HG03521 (cell line): Measurements from ENCODE around the gene LEUTX.
"Not testable (repeated sequence)": the region's sequence is repeated elsewhere in the genome, so short reads cannot be mapped to it uniquely, and the experiment has no call there.

Experiments used
- ATAC-seq: cut with Tn5 transposase; IDR thresholded peaks from one replicate; pipeline ENCODE4 v1.9.1; 2021; ENCODE audit warnings: mild to moderate bottlenecking, moderate library complexity; ENCODE audit not compliant: unreplicated experiment

The LEUTX gene, protein sequence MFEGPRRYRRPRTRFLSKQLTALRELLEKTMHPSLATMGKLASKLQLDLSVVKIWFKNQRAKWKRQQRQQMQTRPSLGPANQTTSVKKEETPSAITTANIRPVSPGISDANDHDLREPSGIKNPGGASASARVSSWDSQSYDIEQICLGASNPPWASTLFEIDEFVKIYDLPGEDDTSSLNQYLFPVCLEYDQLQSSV

DNA sequence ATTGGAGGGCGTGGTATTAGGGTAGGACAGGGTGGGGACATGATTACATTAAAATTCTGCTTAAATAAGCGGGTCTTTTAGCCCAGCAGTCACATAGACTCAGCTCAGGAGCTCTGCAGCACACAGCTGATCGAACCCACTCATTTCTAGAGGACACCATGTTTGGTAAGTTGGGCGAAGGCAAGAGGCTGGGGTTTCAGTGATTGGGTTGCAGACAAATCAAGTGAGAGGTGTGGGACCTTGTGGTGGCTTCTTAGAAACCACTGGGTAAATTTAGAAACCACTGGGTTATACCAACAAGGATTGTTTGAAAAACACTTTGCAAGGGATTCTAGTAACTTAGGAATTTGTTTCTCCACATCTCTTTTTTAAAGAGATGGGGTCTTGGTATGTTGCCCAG lies at the start of gene LEUTX:
Gene LEUTX (plus strand): TSS at position 92 of the 400 bp plus-strand sequence. CDS start 67 bp downstream, at position 159.
- ATAC-seq, result no peak

DNA sequence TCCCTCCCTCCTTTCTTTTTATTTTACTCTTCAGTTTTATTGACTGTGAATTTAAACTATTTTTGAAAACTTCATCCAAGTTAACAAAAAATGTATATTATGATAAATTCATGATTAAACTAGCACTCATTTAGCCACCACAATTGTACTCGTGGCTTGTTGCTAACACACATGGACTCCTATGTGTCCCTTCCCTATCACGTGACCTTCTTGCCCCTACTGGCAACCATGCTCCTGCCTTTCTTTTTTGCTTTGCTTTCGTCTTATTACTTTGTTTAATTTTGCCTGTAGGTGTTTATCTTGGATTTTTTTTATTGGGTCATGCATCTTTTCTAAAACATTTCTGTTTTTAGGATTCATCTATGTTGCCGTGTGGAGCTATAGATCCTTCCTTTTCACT lies 49.1 kb upstream of the LEUTX start:
- no peak for ATAC-seq

GRCh38 chr19:39731685-39732084 lies 47.0 kb upstream of the LEUTX start:
- no peak for ATAC-seq

- ATAC-seq, result no peak
Measured at GRCh38 chr19:39733841-39734240, 44.8 kb upstream of the LEUTX start.

GRCh38 chr19:39735688-39736087 lies 43.0 kb upstream of the LEUTX start:
- ATAC-seq, result no peak

DNA sequence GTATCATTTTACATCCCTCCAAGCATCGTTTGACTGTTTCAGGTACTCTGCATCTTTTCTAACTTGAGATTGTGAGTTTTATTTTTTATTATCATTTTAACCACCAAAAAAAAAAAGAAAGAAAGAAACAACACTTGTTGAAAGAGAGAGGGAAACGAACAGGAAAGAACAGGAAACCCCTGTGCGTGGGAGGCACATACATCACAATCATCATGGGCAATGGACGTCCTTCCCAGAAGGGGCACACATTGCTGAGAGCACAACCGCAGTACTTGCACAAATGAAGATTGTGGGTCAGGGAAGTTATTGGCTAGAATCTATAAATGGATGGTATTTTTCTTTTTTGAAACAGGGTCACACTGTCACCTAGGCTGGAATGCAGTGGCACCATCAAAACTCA lies 42.6 kb upstream of the LEUTX start:
- no peak for ATAC-seq

GRCh38 chr19:39737351-39737750 lies 41.3 kb upstream of the LEUTX start:
- ATAC-seq, result no peak

DNA sequence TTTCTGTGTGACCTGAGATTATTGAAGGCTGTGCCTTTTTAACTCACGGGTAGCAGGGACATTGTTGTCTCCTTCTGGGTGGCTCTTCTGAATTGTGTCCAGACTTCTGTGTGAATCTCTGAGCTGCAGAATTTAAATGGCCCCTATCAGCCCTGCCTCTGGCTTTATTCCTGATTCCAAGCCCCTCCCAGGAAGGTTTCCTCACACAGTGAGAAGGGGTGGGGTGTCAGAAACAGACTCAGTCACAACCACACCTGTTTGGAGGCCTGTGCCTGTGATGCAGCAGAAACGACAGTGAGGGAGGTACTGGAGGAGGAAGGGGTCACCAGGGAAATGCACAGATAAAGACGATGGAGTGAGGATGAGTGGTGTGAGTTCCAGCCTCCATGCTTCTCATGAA lies 40.8 kb upstream of the LEUTX start, which contains the start of gene CLC:
Gene CLC (minus strand): TSS at position 139 of the 400 bp plus-strand sequence. CDS start 77 bp downstream, at position 62.
- no peak for ATAC-seq

DNA sequence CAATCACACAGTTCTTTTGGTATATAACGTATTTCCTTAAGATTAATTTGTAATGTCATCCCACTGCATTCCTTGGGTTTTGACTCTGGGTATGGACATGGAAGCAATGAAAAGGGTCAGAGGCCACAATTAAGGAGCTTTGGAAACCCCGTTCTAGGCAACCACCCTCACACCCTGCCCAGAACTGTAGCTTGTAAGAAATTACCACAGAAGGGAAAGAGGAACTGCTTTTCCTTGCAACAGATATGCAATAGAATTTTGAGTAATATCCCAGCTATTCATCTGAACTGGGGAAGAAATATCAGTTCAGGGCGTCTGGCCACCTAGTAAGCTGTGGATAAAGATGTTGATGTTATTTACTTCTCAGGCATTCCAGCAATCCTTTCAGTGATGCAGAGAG lies 39.8 kb upstream of the LEUTX start:
- ATAC-seq, result no peak

DNA sequence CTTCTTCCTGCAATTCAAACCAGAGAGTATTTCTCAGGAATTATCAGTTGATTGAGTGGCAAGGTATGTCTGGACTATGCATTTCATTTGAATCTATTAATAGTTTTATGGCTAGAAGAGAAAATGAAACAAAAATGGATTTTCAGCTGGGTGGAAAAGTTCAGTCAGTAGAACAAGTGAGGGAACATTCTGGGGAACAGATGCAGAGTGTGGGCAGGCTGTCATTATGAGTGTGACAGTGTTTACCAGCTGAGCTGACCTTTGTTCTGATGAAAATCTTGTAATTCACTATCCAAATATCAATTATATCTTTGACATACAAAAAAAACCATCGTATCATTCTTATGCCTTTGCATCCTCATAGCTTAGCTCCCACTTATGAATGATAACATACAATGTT lies 38.3 kb upstream of the LEUTX start:
- ATAC-seq, result no peak

GRCh38 chr19:39745643-39746042 lies 33.0 kb upstream of the LEUTX start:
- ATAC-seq, result no peak

- ATAC-seq, result no peak
Measured at GRCh38 chr19:39746836-39747529, 31.7 kb upstream of the LEUTX start.

DNA sequence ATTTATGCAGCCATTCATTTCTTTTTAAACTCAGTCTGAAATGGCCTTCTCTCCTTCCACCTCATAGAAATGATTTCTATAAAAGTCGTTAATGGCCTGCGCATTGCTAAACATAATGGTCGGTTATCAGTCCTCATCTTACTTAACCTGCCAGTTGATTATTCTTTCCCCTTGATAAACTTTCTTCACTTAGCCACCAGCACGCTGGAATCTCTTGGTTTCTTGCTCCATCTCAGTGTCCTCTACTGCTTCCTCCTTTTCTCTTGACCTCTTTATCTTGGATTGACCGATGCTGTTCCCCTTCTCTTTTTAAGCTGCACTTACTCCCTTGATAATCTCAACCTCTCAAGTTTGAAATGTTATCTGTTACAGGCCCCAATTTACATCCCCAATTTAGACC lies 28.7 kb upstream of the LEUTX start:
- ATAC-seq, result no peak

- no peak for ATAC-seq
Measured at GRCh38 chr19:39752390-39752789, 26.3 kb upstream of the LEUTX start.

DNA sequence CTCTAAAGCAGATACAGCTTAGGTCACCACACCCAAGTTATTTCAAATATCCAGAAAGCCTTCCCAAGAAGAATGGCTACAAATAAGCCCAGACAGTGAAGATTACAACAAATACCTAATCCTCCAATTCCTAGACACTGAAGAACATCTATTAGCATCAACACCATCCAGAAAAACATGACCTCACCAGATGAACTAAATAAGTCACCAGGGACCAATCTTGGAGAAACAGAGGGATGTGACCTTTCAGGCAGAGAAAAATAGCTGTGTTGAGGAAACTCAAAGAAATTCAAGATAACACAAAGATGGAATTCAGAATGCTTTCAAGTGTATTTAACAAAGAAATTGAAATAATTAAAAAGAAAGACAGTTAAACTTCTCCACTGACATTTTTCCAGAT lies 25.9 kb upstream of the LEUTX start:
- ATAC-seq, result no peak

GRCh38 chr19:39754544-39754943 lies 24.1 kb upstream of the LEUTX start:
- ATAC-seq, result no peak

DNA sequence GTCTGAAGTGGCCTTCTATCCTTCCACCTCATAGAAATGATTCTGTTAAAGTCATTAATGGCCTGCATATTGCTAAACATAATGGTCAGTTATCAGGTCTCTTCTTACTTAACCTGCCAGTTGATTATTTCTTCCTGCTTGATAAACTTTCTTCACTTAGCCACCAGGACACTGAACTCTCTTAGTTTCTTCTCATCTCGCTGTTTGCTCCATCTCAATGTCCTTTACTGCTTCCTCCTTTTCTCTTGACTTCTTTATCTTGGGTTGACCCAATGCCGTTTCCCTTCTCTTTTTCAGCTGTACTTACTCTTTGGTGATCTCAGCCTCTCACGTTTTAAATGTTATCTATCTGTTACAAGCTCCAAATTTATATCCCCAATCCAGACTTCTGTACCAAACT lies 23.7 kb upstream of the LEUTX start:
- ATAC-seq, result no peak

DNA sequence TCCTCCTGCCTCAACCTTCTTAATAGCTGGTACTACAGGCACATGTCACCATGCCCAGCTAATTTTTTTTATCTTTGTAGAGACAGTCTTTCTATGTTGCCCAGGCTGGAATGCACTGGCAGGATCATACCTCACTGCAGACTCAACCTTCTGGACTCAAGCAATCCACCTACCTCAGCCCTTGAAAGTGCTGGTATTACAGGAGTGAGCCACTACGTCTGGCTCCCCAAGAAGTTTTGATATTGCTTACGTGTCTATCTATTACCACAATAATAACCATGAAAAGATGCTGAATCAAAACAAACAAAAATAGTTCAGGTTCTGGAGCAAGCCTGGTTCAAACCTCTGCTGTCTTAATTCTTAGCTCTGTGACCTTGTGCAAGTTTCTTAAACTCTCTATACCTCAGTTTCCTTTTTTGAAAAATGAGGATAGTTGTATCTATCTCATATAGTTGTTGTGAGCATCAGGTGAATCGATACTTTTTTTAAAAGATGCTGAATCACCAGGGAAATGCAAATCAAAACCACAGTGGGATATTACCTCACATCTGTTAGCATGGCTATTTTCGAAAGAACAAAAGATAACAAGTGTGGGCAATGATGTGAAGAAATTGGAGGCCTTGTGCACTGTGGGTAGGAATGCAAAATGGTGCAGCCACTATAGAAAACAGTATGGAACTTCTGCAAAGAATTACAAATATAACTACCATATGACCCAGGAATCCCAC lies 19.0 kb upstream of the LEUTX start:
- no peak for ATAC-seq

- not testable (repeated sequence) for ATAC-seq
Measured at GRCh38 chr19:39761851-39762250, 16.8 kb upstream of the LEUTX start.

DNA sequence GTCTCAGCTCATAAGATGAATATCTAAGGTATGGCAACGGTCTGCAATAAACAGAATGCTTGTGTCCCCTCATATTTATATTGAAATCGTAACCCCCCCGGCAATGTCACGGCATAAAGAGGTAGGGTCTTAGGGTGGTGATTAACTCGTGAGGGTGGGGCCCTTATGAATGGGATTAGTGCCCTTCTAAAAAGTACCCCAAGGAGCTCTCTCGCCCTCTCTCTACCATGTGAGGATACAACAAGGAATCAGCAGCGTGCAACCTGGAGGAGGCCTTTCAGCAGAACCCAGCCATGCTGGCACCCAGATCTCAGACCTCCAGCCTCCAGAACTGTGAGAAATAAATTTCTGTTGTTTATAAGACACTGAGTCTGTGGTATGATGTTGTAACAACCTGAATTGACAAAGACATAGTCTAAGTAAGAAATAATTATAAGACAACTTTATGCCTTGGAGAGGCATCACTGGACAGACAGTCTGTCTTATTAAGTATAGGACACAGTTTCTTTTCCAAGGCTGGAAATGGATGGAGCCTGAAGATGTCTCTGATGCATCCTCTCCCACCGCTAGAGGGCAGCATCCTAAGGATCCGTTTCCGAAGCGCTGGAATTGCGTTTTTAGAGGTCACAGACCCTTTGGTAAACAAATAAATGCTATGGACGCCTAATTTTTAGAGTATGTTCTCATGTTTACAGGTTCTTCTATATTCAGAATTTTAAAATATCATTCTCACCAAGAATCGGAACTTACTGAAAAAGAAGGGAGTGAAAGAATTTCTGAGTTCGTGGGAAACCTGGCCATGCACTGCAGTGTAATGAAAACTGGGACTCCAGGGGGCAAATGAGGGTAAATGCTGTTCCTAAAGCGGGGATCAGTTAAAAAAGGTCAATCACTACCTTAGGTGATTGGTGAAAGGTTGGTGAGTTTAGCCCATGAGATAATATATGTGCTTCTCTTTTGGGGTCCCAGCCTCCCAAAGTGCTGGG lies 13.3 kb upstream of the LEUTX start:
- ATAC-seq, result no peak

DNA sequence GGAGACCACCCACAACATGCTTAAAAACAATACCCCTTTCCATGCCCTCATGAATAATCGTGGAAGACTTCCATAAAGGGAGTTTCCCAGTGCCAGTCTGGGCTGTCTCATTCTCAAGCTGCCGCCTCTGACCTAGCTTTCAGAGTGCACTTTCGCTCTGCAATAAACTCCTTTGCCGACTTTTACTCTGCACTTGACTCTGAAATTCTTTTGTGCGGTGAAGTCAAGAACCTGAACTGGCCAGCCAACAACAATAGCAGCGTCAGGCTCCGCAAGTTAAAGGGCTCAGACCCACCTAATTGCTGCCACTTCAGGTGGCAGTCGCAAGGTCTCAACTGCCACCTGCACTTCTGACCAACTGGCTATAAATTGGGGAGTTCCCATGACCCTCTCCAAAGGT lies 10.3 kb upstream of the LEUTX start:
- no peak for ATAC-seq
